A204.1 (cell line): Measurements from ENCODE around the gene HGFAC.
"Not testable (repeated sequence)": the region's sequence is repeated elsewhere in the genome, so short reads cannot be mapped to it uniquely, and the experiment has no call there.

ENCODE experiments used
- FAIRE-seq: peaks from 2 replicates; lab custom pipeline; 2012; peaks lifted over from hg19 to GRCh38; lab: Jason Lieb, UNC

Gene HGFAC

DNA sequence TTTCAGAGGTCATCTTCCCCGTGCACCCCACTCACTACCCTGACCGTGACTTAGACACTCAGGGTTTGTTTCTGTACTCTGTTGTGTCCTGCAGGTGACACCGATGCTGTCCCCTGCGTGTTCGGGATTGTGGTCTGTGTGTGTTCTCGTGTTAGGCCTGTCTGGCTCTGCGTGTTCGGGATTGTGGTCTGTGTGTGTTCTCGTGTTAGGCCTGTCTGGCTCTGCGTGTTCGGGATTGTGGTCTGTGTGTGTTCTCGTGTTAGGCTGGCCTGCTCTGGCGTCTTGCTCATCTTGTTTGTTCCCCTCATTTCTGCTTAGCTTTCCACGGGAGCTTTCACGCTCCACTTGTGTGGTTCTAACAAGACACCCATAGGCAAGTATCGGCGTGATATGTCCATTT, 30.6 kb upstream of the HGFAC start:
- not testable (repeated sequence) for FAIRE-seq

DNA sequence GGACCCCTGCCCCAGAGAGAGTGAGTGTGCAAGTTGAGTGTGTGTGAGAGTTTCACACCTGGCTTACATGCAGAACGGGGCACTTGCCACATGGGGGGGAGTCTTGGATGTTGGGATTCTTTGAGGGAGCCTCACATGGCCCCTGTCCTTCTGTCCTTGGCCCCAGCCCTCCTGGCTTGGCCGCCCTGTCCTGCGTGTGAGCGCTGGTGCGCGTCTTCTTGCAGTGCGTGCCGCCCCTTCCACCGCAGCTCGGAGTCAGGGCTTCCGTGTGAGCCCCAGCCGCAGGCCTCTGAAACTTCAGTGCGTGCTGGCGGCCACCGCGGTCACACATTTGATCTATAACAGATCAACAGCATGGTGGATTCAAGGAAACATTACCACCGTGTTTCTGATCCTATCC, 30.1 kb upstream of the HGFAC start:
- FAIRE-seq: no peak

DNA sequence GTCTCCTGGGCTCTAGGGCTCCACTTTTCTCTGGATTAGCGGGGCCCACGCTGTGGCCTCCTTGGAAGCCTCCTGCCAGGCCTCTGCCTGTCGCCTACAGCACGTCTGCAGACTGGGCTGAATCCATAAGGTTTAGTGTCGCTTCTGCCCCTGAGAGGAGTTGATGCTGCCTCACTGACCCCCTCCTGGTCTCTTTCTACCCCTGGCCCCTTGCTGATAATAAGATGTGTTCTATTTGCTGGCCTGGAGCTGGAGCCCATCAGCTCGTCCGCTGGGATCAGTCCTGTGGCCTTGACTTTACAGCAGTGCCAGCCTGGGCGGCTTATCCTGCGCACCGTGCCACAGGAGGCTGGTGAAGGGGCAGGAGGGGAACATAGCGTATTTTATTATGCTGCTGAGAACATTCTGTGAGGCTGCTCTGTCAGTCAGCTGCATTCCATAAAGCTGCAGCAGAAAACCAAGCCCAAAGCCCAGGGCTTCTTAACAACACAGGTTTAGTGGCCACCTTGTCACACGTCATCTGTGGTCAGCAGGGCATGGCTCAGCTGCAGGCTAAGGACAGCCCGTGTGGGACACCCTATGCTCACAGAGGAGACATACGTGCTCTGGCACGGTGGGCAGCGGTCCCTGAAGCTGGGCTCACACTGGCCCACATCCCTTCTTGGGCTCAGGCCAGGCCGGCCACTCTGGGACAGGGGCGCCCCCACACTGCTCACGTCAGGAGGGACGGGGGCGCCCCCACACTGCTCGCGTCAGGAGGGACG, 29.3 kb upstream of the HGFAC start:
- FAIRE-seq: no peak

DNA sequence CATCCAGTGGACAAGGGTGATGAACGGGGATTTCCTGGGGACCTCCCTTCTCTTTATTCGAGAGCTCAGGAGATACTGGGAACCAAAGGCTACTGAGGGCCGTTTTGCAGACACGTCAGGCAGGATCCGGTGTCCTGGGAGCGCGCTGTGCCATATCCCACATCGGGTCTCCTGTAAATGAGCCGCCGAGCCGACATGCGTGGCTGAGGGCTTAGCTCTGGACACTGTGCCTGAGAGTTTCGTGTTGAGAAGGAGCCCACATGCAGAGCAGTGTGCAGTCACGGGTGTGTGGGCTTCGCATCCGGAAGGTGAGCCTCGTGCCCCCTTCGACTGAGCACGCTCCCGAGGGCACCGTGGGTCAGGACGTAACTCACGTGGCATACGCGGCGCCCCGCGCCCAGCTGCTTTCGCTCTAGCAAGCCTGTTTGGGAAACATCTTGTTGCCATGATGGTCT, 28.5 kb upstream of the HGFAC start:
- no peak for FAIRE-seq

DNA sequence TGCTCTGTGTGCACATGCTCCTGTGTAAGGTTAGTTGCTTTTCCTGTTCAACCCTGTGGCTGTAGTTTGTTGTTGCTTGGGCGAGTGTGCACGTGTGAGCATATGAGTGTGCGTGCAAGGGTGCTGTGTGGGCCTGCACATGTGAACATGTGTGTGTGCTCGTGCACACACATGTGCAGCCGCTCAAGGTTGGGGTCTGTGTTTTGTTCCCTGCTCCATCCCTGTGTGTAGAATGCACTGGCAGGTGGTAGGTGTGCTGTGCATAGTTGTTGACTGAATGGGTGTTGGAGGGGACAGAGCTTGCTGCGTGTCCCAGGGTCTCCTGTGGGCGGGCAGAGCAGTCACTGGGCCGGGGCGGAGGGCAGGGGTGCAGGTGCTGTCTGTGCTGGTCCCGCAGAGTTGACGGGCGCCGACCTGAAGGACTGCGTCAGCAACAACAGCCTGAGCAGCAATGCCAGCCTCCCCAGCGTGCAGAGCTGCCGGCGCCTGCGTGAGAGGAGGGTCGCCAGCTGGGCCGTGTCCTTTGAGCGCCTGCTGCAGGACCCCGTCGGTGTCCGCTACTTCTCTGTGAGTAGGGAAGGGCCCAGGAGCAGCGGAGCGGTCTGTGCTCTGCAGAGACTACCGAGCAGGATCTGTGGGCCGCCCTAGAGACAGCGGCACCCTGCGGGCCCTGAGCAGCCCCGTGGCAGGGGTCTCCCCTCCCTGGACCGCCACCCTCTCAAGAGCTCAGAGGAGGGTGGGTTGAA, 27.9 kb upstream of the HGFAC start:
- FAIRE-seq: no peak

DNA sequence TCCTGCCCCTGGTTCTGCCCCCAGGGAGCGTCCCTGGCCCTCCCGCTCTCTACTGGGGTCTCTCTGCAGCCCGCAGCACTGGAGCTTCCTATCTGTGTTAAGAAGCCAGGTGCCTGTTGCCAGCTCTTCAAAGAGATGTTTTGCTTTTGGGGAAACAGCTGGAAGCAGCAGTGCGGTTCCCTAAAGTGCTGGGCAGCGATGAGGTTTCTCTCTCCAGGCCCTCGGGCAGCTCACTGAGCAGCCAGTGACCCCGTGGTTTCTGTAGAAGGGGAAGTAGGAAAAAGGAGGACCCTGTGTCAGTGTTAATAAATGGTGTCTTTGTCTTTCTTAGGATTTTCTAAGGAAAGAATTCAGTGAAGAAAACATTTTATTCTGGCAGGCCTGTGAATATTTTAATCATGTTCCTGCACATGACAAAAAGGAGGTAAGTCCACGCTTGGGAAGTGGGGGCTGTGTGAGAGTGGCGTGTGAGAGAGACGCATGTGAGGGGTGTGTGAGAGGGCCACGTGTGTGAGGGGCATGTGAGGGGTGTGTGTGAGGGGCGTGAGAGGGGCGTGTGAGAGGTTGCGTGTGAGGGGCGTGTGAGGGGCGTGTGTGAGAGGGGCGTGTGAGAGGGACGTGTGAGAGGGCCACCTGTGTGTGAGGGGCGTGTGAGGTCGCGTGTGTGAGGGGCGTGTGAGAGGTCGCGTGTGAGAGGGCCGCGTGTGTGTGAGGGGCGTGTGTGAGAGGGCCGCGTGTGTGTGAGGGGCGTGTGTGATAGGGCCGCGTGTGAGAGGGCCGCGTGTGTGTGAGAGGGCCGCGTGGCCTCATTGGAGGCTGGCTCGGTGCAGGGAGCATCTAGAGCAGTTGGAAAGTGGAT, 27.1 kb upstream of the HGFAC start:
- FAIRE-seq: no peak

DNA sequence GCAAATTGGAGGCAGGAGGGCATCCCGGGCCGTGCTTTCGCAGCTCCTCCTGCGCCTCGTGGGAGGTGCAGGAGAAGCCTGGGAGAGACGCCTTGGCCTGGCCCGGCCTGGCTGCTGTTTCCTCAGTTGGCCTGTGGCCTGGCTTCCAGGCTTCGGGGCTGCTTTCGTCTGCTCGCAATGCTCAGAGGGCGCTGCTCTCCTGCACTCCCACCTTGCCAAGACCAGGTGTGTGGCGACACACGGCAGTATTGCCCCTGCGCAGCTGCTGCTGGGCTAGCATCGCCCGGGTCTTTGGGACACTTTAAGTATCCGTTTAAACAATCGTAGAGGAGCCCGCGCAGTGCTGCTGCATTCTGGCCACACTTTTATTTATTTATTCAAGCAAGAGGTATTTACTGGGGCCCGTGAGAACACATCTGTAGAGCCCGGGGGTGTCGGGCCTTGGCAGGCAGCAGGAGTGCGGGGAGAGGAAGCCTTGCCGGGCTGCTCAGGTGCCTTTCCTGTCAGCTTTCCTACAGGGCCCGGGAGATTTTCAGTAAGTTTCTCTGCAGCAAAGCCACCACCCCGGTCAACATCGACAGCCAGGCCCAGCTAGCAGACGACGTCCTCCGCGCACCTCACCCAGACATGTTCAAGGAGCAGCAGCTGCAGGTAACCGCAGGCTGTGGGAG, 26.2 kb upstream of the HGFAC start:
- FAIRE-seq: no peak

DNA sequence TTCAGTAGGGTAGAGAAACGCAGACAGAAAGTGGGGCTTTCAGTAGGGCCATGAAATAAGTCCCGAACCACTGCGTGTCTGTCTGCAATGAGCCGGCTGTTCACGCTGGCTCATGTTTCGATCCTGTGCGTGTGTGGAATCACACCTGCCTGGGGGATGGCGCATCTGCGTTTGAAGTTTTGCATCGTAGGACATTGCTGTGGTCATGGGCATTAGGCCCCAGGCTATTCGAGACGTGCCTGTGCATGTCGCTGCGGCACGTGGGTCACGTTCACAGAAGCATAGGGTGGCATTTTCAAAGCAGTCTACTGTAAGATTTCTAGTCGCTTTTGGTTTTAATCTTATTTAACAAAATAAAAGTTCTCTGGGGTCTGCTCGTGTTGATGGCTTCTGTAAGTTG, 25.5 kb upstream of the HGFAC start:
- FAIRE-seq: no peak

DNA sequence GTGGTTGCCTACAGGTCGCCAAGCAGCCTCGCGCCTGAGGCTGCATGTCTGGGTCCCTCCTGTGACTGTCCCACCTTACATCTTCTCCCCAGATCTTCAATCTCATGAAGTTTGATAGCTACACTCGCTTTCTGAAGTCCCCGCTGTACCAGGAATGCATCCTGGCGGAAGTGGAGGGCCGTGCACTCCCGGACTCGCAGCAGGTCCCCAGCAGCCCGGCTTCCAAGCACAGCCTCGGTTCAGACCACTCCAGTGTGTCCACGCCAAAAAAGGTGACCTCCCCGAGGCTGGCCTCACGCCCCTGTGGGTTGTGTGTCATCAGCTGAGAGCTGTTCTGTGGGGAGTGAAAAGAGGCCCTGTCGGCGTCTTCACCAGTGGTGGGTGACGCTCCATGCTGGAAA, 24.9 kb upstream of the HGFAC start:
- no peak for FAIRE-seq

DNA sequence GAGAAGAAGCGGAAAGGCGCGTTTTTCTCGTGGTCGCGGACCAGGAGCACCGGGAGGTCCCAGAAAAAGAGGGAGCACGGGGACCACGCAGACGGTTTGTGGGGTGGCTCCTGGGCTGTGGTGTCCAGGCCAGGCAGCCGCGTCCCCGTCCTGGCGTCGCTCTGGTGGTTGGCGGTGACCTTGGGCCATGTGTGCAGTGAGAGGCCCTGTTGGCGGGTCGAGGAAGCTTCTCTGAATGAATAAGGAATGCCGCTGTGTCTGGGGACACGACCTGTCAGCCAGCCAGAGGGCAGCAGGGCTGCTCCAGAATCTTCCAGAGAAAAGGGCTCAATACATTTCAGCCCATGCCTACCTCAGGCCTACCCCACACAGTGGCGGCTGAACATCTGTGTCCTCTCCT, 24.3 kb upstream of the HGFAC start:
- FAIRE-seq: no peak

DNA sequence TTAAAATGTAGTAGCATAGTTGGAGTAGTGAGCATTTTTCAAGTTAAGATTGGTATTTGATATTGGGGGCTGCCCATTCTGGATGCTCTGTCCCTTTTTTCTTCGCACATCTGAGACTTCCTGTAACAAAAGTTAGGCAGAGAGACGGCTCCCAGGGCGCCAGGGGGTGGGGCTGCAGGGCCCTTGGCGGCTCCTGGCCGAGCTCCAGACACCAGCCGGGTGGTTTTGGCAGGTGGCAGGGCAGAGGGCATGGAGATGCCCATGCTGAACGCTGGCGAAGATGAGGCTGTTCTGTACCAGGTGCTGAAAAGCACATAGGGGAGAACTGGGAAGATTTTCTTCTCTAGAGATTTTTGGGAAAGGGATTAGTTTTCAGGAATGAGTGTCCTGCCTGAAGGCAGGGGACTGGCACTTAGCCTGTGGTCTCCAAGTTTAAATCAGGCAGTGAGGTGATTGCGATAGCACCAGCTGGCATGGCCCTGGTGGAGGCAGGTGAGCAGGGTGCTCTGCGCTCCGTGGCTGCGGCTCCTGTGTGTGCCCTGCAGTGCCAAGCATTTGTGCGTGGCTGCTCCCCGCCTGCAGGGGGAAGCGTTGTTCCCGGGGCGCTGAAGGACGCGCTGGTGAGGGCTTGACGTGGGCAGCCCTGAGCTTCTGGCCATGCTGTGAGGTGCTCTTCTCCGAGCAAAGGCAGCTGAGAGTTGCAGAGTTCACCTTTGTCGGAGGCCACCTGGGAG, 23.6 kb upstream of the HGFAC start:
- no peak for FAIRE-seq

DNA sequence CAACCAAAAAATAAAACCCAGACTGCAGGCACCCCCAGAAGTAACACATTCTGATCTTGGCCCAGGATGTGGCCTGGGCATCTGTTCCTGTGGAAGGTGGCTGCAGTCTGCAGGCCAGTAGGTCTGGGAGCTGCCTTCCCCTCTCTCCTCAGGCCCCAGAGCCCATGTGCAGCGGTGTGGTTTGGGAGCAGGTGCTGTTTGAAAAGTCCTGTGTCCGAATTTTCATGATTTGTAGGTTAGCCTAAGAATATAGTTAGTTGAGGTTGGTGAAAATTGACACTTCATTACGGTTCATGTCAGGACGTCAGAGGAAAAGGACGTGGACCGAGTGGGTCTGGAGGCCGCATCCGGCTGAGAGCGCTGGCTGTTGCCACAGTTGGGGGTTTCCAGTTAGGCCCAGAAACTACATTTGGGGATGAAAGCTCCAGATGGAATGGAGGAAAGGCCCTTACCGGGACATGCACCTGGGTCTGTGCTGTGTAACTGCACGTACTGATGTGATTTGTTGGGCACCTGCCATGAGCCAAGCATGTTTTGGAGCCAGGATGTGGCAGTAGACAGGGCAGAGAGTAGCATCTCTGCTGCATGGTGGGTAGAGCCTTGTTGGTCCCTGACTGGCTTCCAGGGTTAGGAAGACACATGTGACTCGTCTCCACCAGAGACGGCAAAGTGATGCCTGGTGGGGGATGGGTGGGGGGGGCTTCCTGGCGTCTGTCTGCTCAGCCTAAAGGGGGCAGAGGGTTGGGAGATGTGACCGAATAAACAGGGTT, 21.7 kb upstream of the HGFAC start:
- no peak for FAIRE-seq

DNA sequence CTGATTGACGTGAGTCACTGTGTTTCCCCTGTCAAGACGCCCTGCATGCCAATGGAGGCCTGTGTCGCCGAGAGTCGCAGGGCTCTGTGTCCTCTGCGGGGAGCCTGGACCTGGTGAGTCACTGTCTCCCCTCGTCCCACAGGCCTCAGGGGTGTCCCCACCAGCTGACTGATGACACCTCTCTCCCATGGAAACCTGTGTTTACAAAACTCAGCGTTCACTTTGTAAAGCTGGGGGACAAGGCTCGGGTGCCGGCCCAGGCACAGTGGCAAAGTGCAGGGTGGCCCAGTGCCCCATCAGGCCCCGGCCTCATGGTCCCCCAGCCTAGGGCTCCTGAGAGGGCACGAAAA, 21.2 kb upstream of the HGFAC start:
- no peak for FAIRE-seq

DNA sequence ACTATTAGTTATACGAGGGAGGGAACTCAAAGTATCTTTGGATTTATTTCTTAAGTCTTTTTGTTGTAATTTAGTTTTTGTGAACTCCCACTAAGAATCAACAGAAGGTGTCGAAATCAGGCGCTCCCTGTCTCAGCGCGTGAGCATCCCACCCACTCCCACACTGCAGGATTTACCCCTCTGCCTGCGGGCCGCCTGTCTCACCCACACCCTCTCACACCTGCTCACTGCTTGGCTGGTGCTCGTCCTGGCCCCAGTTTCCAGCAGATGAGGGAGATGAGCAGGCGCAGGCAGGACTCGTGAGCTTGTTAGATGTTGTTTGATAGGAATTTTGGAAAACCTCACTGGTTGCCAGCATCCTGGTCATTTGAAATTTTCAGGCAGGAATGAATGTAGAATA, 20.8 kb upstream of the HGFAC start:
- no peak for FAIRE-seq

DNA sequence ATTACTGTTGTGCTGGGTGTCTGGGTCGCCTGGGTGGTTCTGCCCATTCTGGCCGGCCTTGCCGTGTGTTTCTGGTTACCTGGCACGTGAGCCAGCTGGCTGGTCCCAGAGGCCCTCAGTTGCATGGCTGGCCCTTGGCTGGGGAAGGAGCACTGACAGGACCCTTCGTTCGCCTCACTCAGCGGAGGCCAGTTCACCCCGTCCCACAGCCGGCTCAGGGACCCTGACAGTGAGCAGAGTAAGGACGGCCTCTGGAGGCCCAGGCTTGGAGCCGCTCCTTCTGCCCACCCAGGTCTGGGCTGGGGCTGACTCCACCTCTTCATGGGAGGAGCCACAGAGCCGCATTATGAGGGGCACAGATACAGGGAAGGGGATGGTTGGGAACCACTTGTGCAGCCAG, 20.3 kb upstream of the HGFAC start:
- FAIRE-seq: no peak

DNA sequence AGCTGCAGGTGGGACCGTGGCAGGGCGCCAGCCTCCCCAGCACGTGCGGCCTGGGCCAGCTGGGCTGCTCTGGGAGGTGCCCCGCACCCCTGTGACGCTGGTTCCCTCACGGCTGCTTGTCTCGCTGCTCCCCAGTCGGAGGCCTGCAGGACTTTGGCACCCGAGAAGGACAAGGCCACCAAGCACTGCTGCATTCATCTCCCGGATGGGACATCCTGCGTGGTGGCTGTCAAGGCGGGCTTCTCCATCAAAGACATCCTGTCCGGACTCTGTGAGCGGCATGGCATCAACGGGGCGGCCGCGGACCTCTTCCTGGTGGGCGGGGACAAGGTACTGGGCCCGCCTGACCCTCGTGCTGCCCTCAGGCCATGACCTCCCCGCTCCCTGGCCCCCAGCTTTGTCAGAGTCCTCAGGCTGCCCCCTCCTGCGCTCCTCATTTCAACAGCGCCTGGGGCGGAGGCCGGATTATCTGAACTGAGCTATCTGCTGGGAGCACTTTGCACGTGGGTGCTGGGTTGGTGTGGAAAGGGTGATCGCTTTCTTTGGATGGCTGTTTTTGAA, 19.4 kb upstream of the HGFAC start:
- no peak for FAIRE-seq

DNA sequence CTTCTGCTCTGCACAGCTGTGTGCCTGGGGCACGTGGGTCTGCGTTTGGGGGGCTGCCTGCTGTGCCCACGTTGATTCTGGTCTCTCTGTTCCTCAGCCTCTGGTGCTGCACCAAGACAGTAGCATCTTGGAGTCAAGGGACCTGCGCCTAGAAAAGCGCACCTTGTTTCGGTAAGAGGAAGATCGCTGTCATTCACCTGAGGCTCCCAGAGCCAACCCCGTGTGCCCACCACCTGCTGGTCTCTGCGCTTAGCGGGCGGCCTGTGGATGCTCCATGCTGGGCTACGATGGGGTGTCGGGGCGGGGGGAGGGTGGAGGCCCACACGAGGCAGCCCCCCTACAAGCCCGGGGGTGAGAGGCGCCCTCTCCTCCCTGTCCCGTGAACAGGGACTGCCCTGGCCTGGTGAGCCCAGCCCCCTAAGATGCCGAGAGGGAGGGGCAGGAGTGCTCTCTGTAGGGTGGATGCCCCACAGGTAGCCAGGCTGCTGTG, 18.9 kb upstream of the HGFAC start:
- no peak for FAIRE-seq

DNA sequence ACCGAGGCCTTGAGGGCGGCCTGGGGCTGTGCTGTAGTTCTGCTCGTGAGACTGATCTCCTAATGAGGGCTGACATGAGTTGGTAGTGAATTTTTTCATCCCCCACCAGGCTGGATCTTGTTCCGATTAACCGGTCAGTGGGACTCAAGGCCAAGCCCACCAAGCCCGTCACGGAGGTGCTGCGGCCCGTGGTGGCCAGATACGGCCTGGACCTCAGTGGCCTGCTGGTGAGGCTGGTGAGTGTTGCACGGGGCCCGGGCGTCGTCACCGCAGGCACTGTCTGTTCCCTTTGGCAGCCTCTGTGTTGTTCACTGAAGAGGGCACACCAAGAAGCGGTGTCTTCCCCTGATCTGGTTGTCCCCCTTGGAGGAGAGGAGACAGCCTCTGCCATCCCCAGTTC, 18.4 kb upstream of the HGFAC start:
- no peak for FAIRE-seq

DNA sequence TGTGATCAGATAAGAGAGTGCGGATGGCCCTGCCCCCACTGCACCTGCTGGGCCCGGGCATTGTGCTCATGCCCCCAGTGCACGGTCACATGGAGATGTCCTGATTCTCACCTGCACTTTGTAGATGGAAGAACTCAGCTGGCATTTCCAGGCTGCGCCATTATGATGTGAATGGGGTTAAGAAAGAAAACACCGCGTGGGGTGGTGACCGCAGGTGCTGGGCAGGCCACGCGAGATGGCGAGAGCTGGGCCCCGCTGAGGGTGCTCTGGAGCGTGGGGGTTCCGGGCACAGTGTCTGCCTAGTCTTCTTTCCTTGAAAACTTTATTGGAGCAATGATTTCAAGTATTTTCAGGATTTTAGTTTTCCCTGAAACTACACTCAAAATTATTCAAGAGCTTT, 17.8 kb upstream of the HGFAC start:
- no peak for FAIRE-seq

DNA sequence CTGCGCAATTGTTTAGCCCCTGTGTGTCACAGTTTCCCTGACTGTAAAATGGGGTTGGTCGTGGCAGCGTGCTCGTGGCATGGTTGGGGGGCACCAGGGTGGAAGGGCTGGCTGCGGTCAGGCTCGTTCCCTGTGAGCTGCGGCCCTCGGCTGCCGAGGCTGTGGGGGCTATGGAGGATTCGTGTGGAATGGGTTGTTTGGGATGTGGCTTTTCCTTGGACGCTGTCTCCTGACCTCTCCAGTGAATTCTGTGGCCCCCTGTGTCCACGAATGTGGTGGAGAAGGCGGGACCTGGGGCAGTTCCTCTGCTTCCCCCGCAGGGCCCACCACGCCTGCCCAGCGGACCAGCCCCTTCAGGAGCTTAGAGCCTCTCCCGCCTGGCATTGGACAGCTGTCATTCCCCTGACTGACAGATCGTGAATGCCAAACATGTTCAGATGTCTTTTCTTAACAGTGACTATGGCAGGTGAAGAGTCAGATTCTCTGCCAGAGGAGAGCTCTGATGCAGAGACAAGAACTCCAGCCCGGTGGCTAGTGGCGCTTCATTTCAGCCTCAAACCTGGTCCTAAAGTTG, 17.2 kb upstream of the HGFAC start:
- FAIRE-seq: no peak
